ENCODE results near the gene ZBTB42. TPM values are rescaled to one million over a fixed set of nuclear protein-coding genes. Genes with fewer than 3 reads are reported as not detected.

ZBTB42 gene
- total RNA-seq, 1 donor: 2.9 TPM

- Histone ChIP-seq H3K27ac (ENCODE audit: low read depth, low read length) (no peak overlapping the region), H3K36me3 (ENCODE audit: insufficient read depth, low read length) (no peaks in the 10 kb centered on the region), H4K20me1 (ENCODE audit: insufficient read depth, low read length) (no peaks in the 10 kb centered on the region), H3K27me3 (ENCODE audit: insufficient read depth, low read length) (no peaks in the 10 kb centered on the region), H3K79me2 (ENCODE audit: insufficient read depth, low read length) (peaks cover 5% of the 10 kb centered on the region), H3K4me3 (ENCODE audit: insufficient read depth, low read length) (no peak overlapping the region), H3K4me1 (ENCODE audit: insufficient read depth, low read length) (peaks cover 10% of the 10 kb centered on the region), H2AFZ (ENCODE audit: low read length) (peak overlapping the region; percentile 31), H3K4me2 (ENCODE audit: insufficient read depth, low read length) (peak overlapping the region; percentile 44), H3K9me3 (ENCODE audit: low read depth, low read length) (no peaks in the 10 kb centered on the region)
- peak; percentile 98 for DNase-seq (ENCODE audit: insufficient read length, low spot score, missing footprints)
- TF ChIP-seq CTCF (IDR thresholded peaks at IDR 0.05; ENCODE audit: extremely low read depth, low read depth, low read length): peak; percentile 56
Measured at GRCh38 chr14:104820669-104821228, 19.8 kb downstream of the ZBTB42 start.

GRCh38 chr14:104821229-104821945 is 20.5 kb downstream of the ZBTB42 start:
- no peak for TF ChIP-seq CTCF (IDR thresholded peaks at IDR 0.05; ENCODE audit: extremely low read depth, low read depth, low read length)
- Histone ChIP-seq H3K9me3 (ENCODE audit: low read depth, low read length) (no peaks in the 10 kb centered on the region), H3K27me3 (ENCODE audit: insufficient read depth, low read length) (no peaks in the 10 kb centered on the region), H2AFZ (ENCODE audit: low read length) (no peak overlapping the region), H3K4me3 (ENCODE audit: insufficient read depth, low read length) (no peak overlapping the region), H3K4me1 (ENCODE audit: insufficient read depth, low read length) (peaks cover 9% of the 10 kb centered on the region), H3K36me3 (ENCODE audit: insufficient read depth, low read length) (no peaks in the 10 kb centered on the region), H3K79me2 (ENCODE audit: insufficient read depth, low read length) (peaks cover 3% of the 10 kb centered on the region), H4K20me1 (ENCODE audit: insufficient read depth, low read length) (no peaks in the 10 kb centered on the region), H3K27ac (ENCODE audit: low read depth, low read length) (no peak overlapping the region), H3K4me2 (ENCODE audit: insufficient read depth, low read length) (no peak overlapping the region)
- DNase-seq (ENCODE audit: insufficient read length, low spot score, missing footprints): peak; percentile 50

GRCh38 chr14:104821971-104822608 is 21.2 kb downstream of the ZBTB42 start:
- no peak for TF ChIP-seq CTCF (IDR thresholded peaks at IDR 0.05; ENCODE audit: extremely low read depth, low read depth, low read length)
- DNase-seq (ENCODE audit: insufficient read length, low spot score, missing footprints): peak; percentile 49
- H3K27ac ChIP-seq (ENCODE audit: low read depth, low read length): no peak overlapping the region
- no peak overlapping the region for H3K4me2 ChIP-seq (ENCODE audit: insufficient read depth, low read length)
- peaks cover 4% of the 10 kb centered on the region for H3K4me1 ChIP-seq (ENCODE audit: insufficient read depth, low read length)
- H3K9me3 ChIP-seq (ENCODE audit: low read depth, low read length): no peaks in the 10 kb centered on the region
- no peak overlapping the region for H3K4me3 ChIP-seq (ENCODE audit: insufficient read depth, low read length)
- no peaks in the 10 kb centered on the region for H4K20me1 ChIP-seq (ENCODE audit: insufficient read depth, low read length)
- H3K79me2 ChIP-seq (ENCODE audit: insufficient read depth, low read length): no peaks in the 10 kb centered on the region
- no peaks in the 10 kb centered on the region for H3K27me3 ChIP-seq (ENCODE audit: insufficient read depth, low read length)
- H2AFZ ChIP-seq (ENCODE audit: low read length): no peak overlapping the region
- H3K36me3 ChIP-seq (ENCODE audit: insufficient read depth, low read length): no peaks in the 10 kb centered on the region

All from osteoblast (primary cell).